Activated CD4-positive, alpha-beta T cell treated with anti-CD3 and anti-CD28 coated beads, Interleukin-2, Interleukin-6, amounts not matched to agents 100 ng/mL and 50 ng/mL, durations not matched to agents 16 hours and 8 hours (primary cell): Measurements from ENCODE around the gene HOXB3.

Experiments used
- DNase-seq: peaks from one replicate; pipeline ENCODE4 v3.0.0-alpha.2; 2020

The HOXB3 gene

DNA sequence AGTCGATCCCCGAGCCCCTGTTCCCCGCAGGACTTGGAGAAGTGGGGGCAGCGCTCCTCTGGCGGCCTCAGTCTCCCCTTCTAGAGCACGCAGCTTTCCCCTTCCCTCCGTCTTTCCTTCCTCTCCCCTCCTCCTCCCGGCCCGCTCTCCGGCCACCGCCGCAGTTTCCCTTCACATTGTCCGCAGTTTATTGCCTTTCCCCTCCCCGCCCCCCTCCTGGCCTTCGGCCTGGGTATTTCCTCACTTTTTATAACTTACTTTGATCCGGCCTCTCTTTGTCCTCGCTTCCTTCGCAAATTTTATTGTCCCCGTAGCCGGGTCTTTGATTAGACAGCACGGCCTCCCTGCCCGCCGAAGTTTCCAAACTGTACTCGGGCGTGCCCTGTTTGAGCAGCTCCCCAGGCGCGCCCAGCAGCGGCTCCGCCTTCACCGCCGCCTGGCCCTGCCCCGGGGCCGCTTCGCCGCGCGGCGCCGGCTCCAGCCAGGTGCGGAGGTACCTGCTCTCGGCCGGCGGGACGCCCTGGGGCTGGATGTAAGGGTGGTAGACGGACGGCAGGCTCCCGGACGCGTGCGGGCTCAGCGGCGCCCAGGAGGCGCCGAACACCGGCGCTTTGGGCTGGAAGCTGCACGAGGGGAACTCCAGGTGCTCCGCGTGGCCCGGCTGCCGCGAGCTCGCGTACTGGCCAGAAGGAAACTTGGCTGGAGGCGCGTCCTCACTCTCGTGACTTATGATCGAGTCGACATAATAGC is 35.6 kb upstream of the HOXB3 start:
- no peak for DNase-seq

DNA sequence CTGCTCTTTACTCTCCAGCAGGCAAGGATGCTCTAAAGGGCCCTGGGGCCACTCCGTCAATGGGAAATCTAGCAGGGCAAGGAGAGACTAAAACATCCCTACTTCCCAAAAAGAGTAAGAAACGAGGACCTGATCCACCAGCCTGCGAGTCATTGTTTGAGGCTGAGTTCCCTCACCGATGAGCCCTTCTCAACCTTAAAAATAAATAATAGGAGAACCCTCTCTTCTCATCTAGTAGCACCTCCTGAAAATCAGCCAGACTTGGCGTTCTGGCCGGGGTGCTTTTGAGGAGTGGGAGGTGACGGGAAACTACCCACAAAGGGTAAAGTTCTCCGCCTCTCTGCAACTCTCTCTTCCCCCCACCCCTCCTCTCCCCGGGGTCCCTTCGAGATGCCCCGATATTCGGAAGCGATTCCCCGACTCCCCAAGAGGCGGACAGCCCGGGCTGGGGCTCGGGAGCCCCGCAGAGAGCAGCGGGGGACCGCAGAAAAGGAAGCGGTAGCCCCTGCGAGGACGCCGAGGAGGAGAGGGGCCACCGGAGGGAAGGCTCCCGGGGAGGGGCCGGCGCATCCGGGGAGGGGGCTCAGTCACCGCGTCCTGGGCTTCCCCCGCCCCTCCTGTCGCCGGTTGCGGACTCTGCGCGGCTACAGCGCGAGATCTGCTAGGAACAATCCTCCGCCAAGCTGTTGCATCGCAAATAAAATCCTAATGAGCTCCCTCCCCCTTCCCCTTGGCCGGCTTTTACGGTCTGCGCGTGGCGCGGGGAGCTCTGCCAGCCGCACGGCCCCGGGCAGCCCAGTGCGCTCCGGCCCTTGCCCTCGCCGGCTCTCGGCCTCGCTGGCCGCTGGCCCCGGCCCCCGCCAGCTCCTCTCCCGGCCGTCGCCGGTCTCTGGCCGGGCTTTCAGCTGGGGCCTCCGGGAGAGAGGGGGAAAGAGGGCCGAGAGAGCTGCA is 34.8 kb upstream of the HOXB3 start:
- DNase-seq = no peak

DNA sequence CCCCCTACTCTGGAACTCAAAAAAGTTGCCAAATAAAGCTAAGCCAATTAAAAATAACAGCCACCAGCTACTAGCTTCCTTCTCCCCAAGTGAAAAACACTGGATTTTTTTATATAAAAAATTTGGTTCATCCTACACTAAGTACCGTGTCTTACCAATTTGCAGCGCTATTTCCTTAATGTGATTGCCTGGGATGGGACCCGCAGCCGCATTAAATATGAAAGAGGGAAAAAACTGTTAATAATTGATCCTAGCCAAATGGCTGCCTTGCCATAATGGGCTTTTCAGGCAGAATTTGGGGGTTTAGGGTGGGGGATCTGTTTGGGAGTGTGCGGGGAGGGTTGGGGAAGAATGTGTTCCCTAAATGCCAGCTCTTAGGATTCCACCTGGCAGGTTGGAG is 34.1 kb upstream of the HOXB3 start:
- DNase-seq = no peak

DNA sequence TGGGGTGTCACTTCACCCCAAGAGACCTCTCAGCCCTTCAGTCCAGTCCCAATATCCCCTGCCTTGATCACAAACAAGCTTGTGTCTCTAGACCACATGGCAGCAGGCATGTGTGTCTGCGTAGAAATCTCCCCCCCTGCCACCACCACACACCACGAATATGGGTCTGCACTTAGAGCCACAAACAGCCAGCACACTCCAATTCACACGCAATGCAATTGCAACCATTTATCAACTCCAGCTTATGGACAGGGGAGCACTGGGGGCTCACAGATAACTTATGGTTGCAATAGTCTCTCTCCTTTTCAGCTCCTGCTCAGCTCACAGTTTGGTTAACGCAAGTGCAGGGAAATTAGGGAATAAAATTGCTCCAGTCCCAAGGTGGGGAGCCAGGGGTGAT is 33.5 kb upstream of the HOXB3 start:
- no peak for DNase-seq

DNA sequence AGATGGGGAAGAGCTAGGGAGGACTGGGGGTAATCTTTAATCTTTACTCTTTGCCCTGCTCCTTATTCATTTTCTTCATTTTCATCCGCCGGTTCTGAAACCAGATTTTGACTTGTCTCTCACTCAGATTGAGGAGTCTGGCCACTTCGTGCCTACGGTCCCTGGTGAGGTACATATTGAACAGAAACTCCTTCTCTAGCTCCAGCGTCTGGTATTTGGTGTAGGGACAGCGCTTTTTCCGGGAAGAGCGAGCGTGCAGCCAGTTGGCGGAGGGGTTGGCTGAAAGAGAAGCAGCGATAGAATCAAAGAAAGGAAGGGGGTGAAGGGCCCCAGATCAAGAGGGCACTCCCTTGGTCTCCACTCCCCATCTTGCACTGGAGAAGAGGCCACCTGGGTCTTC is 32.8 kb upstream of the HOXB3 start:
- DNase-seq = no peak

DNA sequence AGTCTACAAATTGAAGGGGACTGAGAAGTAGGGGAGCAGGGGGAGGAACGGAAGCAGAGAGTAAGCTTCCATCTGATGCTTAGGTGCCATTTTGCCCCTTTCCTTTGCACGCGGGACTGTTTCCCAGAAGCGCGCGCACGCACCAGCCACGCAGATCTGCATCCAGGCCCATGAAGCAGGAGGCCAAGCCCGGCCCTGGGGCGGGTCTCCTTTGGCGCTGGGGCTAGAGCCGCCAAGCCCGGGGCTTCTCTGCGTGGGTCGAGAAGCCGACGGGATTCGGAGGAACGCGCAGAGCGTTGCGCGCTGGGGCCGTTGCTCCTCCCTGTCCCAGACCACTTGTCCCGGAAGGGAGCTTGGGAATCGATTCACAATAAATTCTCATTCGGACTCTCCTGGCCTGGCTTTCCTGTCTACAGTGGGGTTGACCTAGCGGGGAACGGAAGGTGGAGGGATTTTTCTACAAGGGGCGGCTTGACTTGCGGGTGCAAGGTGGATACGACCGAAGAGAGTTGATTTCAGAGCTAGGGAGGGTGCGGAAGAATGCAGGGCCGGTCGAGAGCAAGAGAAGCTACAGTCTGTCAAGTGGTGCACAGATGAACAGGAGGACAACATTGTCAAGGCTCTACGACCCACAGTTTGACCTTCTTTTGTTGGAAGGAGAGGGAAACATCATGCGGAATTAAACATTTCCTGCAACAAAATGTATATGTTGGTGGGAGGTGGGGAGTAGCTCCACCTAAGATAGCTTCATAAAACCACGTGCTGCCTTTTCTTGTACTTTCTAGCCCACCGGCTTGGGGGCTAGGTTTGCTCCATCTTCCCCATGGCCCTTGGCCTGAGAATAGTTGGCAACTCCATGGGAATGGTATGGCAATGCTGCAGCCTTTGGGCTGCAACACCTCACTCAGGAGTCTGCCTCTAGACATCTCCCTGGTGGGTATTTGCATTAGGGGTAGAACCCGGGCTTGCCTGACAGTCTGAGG is 31.7 kb upstream of the HOXB3 start:
- no peak for DNase-seq

DNA sequence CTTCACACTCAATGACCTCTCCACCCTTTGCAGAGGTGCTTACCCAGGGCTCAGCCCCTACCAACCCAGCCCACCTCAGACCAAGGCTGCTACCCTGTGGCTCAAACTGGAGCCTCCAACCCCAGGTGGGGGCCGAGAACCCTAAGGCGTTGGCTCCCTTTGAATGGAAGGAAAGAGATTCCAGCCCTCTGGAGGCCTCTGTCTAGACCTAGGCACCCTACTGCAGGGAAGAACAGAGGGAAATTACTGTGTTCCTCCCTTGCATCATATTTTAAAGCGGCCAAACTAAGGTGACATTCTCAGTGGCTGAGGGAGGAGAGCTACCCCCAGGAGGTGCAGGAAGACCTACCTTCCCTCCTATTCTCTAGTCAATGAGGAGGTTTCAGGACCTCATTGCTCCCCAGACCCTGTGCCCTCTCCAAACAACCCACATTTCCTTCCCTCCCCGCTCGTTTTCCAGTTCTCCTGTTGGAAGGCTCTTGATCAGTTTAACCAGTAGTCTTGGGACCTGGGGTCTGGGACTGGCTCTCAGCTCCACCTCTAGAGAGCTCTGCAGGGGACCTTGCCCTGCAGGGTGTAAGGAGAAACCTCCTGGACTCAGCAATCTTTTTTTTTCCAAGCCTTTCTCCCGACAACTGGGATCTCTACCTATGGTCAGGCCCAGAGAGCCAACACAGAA is 30.6 kb upstream of the HOXB3 start:
- no peak for DNase-seq

DNA sequence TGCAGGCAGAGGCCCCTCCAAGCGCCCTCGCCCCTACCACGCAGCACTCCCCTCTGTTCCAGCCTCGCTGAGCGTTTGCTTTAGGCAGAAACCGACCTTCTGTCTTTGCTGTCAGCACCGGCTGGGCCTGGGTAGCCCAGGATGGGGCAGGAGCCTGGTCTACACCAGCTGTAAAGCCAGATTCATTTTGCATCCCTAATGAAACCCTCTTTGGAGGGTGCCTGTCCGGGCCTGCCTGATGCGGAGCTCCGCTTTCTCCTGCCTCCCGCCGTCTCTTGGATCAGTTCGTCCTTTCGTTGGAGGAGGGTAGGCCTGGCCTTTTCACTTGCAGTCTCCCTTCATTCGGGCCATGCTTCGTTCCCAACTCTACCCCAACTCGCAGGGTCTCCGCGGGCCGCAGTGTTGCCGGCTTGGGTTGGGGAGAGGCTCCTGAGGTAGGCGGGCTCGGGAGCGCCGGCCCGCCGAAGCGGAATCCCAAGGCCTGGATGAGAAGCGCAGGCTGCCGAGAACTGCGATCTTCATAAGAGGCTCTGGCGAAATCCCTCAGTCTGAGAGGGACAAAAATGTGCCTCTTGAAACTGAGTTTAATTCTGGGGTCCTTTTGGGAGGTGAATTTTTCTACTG is 29.9 kb upstream of the HOXB3 start:
- DNase-seq = no peak

DNA sequence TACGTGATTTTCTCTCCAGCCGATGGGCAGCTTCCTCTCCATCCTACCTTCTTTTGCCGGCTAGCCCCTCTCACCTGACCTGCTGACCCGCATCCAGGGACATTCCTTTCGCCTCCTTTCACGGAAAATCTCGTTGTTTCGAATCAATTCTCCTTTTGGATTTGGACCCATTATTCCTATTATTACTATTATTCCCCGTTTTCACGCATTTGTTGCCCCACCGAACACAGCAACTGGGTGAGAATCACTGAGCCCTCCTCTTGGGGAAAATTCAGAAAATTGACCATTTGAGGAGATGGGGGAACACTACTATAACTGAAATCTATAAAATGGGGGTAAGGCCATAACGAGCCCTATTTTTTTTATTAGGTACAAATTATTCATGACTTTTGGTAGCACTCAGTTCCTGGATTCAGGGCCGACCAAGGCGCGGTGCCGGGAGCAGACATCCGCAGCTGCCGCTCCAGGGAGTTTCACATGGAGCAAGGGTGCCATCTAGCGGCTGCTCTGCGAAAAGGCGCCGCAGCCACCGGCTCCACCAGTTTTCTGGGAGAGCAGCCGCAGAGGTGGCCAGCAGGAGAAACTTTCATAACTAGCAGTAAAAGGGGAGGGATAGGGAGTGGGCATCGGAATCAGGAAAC is 28.3 kb upstream of the HOXB3 start:
- peak; percentile 88 for DNase-seq

DNA sequence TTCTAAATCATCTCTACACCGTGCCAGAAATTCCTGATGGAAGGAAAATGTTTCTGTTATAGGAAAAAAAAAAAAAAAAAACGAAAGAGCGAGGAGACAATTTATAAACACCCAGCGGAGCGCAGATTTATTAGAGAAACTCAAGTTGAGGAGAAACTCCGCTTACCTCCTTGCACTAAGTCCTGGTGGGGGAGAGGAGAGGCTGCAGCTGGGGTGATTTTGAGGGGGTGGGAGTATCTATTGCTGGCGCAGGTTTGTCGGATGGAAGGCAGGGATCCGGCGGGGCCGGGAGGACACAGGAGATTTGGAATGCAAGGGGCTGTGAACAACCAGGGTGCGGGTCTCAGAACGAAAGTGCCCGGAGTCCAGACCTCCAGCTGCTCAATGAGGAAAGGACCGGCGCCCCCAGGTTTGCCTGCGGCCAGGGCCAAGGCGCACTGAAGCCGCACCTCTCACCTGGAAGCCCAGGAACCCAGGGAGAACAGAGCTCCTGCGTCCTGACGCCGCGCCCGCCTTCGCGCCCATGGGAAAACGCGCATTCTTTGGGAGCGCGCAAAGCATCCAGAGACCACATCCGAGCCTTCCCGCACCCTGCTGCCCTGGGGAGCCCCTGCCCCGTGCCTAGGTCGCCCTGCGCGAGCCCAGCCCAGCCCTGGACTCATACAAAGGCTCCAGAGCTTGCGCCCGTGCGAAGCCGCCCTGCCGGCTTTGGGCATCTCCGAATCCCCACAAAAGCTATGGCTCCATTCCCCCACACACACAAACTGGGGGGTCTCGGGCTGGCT is 27.6 kb upstream of the HOXB3 start:
- DNase-seq = no peak

DNA sequence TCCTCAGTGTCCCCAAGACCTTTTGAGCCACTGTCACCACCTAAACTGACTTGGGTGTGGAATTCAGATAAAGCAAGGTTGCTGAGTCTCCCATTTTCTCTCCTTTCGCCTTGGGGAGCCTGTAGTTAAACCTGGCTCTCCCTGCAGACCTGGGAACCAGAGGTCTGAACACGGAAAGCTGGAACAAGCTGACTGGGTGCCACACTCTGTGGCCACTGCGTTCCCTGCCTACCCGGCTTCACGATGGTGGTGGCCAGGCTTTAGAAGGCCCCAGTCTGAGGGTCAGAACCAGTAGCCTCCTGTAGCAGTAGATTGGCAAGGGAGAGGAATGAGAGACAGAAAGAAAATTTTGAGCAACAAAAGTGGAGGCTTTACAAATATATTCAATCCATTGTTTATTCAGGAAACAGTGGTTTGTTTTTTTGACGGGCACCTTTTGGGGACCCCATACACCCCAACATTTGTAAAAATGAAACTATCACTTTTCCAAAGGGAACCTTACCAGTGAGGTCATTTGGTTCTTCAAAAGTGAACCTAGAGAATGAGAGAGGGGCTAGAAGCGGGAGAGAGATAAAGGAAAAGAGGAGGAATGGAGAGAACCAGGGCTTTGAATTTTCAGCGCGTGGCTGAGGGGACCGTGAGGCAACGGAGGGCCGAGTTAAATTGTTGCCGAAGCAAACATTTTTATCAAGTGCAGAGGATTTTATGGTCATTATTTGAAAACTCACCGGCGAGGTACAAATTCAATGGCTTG is 26.9 kb upstream of the HOXB3 start:
- DNase-seq = no peak

DNA sequence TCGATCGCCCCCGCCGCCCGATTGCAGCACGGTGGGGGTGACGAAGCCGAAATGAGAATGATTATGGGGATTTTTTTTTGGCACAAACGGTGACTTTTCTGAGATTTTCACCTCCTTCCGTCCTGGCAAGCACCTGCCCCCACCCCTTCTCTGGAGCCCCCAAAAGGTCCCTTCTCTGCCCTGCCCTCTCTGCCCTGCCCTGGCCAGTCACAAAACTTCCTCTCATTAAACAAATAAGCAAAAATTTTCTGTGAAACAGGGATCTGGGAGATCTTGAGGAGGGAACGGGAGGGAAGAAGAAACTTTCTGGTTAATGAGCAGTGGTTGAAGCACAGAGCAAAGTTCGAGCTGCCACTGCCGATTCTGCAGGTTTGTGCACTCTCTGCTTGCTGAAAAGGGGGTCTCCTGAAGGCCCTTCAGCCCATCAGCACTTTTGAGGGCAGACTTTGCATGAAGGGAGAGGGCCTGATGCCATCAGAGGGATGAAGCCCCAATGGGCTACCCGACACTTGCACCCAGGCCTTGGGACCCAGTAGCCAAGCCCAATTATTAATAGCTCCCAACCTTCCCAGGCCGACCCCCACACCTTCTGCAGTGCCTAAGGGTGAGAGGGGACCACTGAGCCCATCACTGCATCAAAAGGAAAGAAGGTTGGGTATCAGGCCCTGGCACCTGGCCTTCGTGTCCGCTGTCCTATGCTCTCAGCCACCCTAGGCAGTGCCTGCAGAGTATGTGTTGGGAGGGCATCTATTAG is 26.1 kb upstream of the HOXB3 start:
- DNase-seq = no peak

DNA sequence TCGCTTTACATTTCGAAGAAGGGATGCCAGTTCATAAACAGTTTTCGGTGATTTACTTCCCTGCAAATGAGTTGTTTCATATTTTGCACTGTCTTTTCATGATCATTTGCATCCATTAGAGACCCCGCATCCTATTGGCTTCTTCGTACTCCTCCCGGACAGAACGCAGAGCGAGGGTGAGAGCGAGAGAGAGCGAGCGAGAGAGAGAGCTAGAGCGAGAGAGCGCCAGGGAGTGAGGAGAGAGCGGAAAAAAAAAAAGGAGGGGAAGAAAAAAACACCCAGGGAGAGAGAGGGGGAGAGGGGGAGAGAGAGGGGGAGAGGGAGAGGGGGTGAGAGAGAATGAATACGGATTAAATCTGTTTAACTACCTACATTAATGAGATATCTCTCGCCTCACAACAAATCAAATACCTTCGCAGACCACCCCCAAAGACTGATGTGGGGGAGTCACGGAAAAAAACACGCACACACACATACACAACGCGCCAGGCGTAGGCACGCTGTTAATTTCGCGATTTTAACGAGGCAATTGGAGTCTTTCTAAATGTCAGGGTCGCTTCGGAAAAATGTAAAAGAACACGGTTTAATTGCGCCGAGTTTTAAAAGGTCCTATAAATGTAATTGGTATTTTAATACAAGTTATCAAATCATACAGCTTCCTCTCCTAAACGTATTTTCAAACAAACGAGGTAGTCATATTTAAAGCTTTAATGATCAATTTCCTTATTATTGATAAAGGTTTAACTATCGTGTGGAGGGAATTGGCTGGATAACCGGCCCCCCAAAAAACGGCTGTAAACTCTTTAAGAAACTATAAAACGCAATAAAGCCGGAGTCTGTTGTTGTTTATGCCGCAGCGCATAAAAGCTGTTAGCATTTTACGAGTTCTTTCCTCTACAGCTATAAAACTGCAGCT is 25.3 kb upstream of the HOXB3 start, which contains the start of gene HOXB8:
TSS of gene HOXB8 (minus strand) at position 246 of the 916 bp plus-strand sequence. CDS start 588 bp downstream, outside the sequence.
- no peak for DNase-seq

DNA sequence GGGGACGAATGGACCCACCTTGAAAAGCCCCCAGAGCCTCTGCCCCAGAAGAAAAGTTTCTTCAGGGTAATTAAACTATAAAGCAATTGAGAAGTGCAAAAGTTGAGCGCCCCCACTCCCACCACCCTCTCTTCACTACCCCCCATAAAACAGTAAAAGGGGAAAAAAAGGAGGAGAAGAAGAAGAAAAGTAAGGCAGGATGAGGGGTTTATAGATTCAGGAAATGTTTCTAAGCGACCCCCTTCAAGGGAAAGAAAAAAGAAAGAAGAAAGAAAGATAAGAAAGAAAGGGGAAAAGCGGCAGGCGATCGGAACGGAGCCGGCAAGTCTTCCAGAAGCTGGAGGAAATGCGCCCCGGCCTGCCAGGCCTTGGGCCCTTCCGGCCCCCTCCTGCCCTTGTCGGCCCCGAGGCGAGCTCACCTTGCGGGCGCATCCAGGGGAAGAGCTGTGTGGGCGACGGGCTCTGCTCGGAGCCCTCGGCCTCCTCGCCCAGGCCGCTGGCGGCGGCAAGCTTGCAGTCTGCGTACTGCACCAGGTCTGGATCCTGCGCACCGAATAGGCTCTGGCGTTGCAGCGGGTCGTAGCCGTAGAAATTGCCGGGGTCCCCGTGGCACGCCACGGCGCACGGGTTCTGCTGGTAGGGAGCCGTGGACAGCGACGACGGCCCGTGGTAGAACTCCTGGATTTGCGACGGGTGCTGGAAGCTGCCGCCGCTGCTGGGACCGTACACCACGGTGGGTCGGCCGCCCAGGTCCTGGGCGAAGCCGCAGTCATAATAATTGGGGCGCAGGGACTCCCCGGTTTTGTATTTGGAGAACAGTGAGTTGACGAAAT is 24.0 kb upstream of the HOXB3 start:
- peak; percentile 46 for DNase-seq

DNA sequence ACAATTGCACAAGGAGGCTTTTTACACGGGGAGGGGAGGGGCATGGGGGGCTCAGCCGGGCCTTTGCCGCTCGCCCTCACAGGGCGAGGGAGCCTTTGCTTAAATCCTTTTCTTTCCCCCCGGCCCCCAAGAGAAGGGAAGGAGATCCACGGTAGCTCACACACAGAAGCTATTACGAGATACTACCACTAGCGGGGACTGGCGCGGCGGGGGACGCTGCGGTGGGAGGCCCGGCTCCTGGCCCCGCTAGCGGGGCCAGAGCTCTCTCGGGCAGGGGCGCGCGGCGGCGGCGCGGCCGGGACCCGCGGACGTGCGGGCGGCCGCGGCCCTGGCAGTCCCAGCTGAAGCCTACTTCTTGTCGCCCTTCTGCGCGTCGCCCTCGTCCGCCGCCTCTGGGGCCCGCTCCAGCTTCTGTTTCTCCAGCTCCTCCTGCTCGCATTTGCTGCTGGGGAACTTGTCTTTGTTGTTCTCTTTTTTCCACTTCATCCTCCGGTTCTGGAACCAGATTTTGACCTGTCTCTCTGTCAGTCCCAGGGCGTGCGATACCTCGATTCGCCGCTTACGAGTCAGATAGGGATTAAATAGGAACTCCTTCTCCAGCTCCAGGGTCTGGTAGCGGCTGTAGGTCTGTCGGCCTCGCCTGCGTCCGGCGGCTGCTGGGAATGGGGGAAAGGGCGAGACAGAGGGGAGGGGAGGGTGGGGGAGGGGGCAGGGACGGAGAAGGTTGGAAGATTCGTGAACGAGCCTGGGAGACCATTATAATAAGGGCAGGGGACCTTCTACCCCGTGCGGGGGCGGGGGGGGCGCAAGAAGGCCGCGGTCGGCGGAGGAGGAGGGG is 23.0 kb upstream of the HOXB3 start:
- peak; percentile 56 for DNase-seq

DNA sequence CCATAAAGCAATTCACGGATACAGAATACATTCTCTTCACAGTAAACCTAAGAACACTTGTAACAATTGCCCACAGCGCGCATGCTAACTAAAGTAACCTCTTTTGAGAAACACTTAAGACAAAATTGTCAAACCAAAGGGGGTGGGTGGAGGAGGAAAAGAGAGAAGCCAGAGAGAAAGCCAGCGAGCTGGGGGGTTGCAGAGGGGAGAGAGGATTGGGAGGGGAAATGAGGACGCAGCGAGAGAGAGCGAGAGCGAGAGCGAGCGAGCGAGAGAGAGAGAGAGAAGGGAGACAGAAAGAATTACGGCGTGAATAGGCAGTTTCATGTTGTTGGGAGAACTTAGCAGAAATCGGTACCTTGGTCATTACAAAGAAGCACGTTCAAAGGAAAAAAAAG is 22.4 kb upstream of the HOXB3 start:
- DNase-seq = no peak
